Middle frontal gyrus (tissue), 1 donor: ENCODE results near the gene ZNF335.

ENCODE experiments used
- DNase-seq: peaks from one replicate; pipeline ENCODE4 v3.0.0-alpha.2; 2015; ENCODE audit warnings: low spot score; ENCODE audit errors: extremely low spot score

The ZNF335 gene, protein sequence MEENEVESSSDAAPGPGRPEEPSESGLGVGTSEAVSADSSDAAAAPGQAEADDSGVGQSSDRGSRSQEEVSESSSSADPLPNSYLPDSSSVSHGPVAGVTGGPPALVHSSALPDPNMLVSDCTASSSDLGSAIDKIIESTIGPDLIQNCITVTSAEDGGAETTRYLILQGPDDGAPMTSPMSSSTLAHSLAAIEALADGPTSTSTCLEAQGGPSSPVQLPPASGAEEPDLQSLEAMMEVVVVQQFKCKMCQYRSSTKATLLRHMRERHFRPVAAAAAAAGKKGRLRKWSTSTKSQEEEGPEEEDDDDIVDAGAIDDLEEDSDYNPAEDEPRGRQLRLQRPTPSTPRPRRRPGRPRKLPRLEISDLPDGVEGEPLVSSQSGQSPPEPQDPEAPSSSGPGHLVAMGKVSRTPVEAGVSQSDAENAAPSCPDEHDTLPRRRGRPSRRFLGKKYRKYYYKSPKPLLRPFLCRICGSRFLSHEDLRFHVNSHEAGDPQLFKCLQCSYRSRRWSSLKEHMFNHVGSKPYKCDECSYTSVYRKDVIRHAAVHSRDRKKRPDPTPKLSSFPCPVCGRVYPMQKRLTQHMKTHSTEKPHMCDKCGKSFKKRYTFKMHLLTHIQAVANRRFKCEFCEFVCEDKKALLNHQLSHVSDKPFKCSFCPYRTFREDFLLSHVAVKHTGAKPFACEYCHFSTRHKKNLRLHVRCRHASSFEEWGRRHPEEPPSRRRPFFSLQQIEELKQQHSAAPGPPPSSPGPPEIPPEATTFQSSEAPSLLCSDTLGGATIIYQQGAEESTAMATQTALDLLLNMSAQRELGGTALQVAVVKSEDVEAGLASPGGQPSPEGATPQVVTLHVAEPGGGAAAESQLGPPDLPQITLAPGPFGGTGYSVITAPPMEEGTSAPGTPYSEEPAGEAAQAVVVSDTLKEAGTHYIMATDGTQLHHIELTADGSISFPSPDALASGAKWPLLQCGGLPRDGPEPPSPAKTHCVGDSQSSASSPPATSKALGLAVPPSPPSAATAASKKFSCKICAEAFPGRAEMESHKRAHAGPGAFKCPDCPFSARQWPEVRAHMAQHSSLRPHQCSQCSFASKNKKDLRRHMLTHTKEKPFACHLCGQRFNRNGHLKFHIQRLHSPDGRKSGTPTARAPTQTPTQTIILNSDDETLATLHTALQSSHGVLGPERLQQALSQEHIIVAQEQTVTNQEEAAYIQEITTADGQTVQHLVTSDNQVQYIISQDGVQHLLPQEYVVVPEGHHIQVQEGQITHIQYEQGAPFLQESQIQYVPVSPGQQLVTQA (N-terminal part only)

DNA sequence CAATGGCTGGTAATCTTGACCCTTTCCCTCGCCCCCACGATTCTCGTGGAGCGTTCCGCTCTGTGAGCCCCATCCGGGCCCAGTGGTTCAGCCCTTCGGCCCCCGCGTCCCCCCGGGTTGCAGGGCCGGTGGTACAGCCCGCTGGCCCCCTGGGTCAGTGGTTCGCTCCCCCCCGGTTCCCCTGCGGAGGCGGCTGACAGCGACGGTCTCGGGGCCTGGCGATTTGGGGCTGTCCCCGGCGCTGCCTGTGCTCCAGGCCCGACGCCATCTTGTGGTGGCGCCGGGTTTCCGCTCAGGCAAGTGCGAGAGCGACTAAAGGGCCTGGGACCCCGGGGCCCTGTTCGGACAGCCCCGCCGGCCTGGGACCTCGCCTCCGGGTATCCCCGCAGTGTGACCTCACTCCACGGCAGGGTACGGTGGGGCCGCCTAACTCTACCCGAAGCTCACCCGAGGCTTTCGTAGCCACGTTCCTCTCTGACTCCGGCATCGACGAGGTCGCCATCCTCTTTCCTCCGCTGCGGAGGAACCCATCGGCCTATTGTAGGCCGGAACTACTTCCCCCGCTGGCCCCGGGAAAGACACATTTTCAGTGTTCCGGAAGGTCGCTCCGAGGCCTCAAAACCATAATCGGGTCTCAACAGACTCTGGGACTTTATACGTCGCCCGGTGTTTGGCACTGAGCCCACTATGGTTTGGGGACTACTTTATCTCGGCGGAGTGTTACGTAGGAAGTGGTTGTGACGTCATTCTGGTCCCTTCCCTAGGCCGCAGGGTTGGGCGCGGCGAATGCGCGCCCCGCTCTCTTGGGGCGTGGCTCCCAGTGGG lies at the start of gene ZNF335:
TSS of gene ZNF335 (minus strand) at position 529 of the 825 bp plus-strand sequence. CDS start 793 bp downstream, outside the sequence.
- DNase-seq = peak; percentile 94

DNA sequence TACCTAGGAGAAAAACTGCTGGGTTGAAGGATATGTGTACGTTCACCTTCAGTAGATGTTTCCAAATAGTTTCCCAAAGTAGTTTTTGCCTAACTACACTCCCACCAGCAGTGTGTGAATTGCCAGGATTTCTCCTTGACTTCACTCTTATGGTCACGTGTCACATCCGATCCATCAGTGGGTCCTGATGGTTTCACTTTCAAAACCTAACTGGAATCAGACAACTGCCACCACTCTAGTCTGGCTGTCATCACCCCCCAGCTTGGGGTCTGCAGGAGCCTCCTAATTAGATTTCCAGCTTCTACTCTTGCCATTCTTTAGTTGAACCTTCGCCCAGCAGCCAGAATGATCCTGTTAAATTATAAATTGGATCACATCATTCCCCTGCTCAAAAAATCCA lies 48.6 kb upstream of the ZNF335 start:
- DNase-seq = no peak

DNA sequence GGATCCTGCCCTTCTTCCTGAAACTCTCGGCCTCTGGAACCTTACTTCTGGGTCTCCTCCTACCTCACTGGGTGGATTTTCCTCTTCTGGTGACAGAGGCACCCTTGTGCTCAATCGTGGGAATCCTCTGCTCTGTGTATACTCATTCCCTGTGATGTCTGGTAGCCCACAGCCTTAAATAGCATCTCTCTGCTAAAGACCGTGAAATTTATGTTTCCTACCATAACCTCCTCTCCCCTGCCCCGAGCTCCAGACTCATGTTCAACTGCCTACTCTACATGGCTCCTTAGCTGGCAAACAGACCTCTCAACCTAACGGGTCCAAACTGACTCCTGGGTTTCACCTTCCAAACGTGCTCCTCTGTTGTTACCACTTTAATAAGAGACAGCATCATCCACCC lies 46.6 kb upstream of the ZNF335 start:
- no peak for DNase-seq

DNA sequence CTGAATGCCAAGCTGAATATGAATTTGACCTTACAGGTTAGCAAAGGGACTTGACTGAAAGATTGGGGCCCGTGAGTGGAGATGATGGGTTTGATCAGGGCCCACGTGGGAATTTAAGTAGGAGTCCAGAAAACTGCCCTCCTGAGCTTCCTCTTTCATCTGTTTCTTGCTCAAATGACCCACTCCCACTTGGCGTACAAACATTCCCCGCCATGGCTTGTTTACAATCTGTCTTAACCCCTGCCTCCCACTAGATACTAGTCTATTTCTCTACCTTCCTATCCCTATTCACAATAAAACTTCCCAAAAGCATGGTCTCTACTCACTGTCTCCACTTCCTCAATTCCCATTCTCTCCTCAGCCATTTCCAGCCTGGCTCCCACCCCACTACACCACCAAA lies 46.1 kb upstream of the ZNF335 start:
- DNase-seq = no peak

DNA sequence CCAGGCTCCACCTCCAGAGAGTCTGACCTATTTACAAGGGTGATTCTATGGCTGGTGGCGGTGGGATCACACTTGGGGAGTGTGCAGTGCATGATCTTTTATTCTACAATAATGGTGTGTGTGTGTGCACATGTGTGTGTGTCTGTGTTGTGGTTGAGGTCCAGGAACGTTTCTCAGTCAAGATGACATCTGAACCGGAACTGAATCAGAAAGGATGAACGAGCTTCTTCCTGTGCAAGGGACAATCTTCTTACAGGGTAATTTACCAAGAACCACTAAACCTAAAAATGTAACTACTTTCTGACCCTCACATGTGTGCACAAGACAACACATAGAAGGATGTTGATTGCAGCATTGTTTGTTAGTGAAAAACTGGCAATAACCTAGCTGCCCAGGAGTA lies 45.3 kb upstream of the ZNF335 start:
- no peak for DNase-seq

DNA sequence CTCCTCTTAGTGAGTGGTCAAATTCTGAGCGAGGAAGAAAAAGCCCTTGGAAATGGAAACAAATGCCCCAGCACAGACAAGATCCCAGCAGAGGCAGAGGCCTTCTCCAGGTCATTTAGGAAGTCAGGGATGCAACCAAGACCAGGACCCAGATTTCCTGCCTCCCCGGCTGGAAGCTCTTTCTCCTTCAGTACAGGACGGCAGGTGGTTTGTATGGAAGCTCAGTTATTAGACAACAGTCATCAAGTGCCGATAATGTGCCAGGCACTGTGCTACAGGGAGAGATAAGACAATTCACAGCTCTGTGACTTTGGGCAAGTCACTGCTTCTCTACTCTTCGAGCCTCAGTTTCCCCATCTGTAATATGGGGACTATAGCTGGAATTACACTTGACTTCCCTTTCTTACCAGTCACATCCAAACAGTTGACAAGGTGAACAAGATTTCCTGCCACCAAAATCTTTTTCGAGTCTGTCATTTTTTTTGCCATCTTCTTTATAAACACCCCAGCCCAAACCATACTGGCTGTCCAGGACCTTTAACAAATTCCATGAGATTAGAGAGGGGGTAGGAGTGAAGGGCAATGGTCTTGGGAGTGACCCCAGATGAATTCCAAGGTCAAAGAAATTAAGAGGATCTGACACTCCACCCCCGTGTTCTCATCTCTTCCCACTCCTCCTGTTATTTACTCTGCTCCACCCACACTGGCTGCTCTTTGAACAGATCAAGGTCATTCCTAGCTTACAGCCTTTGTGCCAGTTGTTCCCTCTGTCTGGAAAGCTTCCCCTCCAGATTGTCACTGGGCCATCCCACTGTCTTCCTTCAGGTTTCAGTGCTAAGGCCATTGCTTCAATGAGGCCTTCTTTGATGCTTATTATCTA lies 42.8 kb upstream of the ZNF335 start:
- no peak for DNase-seq

DNA sequence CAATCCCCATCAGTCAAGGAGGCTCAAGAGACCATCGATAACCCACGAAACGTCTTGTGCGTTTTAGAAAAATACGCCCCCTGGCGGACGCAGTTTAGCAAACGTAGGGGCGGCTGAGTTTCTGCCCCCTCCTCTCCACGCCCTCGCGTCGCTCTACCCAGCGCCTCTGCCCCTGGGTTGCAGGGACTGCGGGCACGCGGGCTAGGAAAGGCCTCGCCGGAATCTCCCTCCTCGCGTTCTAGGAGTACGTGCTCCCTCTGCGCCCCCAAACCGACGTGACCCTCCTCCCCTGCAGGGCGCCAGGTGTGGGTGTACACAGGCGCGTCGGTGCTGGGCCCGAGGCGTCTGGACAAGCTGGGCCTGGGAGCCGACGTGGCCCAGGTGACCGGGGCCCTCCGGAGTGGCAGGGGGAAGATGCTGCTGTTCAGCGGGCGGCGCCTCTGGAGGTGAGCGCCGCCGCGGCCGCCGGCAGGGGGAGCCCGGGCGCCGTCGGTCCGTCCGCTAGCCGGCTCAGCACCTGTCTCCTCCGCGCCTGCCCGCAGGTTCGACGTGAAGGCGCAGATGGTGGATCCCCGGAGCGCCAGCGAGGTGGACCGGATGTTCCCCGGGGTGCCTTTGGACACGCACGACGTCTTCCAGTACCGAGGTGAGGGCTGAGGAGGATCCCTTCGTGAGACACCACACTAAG lies 42.0 kb upstream of the ZNF335 start:
- DNase-seq = no peak

DNA sequence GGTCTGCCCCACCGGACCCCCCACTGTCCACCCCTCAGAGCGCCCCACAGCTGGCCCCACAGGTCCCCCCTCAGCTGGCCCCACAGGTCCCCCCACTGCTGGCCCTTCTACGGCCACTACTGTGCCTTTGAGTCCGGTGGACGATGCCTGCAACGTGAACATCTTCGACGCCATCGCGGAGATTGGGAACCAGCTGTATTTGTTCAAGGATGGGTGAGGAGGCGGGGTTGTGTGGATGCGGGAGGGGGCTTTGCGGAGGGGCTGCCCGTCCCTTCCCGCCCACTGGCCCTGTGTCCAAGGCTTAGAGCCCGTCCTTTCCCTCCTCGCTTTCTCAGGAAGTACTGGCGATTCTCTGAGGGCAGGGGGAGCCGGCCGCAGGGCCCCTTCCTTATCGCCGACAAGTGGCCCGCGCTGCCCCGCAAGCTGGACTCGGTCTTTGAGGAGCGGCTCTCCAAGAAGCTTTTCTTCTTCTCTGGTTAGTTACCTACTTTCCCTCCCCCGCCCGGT lies 41.4 kb upstream of the ZNF335 start:
- no peak for DNase-seq

DNA sequence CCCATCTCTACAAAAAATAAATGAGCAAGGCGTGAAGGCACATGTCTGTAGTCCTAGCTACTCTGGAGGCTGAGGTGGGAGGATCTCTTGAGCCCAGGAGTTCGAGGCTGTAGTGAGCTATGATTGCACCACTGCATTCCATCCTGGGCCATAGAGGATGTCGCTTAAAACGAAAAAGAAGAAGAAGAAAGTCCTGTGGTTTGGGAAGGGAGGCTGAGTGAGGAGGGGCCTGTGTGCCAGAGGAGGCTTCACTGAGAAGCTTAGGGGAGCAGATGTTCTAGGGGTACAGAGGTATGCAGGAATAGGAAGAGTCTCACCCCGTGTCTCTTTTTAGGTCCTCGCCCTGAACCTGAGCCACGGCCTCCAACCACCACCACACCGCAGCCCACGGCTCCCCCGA lies 40.9 kb upstream of the ZNF335 start:
- DNase-seq = no peak

DNA sequence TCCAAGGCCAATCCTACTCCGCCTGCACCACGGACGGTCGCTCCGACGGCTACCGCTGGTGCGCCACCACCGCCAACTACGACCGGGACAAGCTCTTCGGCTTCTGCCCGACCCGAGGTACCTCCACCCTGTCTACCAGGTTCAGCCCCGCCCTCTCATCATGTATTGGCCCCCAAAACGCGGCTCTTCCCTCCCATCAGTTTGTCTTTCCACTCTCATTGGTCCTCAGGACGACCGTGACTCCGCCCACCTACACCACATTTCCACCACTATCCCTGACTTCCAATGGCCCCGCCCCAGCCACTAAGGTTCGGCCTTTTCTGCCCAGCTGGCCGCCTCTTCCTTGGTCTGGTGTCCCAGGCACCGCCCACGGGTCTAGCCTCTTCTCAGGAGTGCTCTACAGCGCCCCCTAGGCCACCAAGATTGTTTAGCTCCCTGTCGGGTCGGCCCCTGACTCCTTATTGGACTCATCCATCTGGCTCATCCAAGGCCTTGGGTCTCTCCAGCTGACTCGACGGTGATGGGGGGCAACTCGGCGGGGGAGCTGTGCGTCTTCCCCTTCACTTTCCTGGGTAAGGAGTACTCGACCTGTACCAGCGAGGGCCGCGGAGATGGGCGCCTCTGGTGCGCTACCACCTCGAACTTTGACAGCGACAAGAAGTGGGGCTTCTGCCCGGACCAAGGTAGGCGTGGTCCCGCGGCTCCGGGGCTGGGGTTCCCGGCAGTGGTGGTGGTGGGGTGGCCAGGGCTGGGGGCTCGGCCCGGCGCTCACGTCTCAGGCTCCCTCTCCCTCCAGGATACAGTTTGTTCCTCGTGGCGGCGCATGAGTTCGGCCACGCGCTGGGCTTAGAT lies 39.9 kb upstream of the ZNF335 start:
- no peak for DNase-seq

DNA sequence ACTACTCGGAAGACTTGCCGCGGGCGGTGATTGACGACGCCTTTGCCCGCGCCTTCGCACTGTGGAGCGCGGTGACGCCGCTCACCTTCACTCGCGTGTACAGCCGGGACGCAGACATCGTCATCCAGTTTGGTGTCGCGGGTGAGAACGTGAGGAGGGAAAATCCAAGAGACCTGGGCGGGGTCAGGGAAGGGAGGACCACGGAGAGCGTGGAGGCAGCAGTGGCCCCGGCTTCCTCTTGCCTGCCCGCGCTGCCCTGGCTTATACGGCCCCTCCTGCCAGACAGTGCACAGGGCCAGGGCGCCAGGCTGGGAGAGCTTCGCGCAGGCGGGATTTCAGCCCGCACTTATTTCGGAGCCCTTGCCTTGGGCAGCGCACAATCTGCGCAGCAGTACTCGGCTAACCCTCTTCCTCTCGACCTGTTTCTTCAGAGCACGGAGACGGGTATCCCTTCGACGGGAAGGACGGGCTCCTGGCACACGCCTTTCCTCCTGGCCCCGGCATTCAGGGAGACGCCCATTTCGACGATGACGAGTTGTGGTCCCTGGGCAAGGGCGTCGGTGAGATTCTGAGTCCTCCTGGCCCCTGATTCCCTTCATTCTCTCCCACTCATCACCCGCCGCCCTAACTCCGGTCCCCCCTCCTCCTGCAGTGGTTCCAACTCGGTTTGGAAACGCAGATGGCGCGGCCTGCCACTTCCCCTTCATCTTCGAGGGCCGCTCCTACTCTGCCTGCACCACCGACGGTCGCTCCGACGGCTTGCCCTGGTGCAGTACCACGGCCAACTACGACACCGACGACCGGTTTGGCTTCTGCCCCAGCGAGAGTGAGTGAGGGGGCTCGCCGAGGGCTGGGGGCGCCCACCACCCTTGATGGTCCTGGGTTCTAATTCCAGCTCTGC lies 38.7 kb upstream of the ZNF335 start:
- no peak for DNase-seq

DNA sequence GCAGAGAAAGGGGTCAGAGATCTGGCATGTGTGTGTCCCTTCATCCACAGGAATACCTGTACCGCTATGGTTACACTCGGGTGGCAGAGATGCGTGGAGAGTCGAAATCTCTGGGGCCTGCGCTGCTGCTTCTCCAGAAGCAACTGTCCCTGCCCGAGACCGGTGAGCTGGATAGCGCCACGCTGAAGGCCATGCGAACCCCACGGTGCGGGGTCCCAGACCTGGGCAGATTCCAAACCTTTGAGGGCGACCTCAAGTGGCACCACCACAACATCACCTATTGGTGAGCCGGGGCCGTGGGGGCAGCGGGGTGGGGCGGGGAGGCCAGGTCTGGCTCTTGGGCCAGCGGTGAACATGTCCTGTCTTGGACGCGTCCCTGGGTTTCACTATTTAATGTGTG lies 37.8 kb upstream of the ZNF335 start:
- DNase-seq = no peak

DNA sequence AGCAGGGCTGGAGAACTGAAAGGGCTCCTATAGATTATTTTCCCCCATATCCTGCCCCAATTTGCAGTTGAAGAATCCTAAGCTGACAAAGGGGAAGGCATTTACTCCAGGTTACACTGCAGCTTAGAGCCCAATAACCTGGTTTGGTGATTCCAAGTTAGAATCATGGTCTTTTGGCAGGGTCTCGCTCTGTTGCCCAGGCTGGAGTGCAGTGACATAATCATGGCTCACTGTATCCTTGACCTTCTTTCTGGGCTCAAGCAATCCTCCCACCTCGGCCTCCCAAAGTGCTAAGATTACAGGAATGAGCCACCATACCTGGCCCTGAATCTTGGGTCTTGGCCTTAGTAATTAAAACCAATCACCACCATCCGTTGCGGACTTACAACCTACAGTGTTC lies 35.7 kb upstream of the ZNF335 start:
- no peak for DNase-seq

DNA sequence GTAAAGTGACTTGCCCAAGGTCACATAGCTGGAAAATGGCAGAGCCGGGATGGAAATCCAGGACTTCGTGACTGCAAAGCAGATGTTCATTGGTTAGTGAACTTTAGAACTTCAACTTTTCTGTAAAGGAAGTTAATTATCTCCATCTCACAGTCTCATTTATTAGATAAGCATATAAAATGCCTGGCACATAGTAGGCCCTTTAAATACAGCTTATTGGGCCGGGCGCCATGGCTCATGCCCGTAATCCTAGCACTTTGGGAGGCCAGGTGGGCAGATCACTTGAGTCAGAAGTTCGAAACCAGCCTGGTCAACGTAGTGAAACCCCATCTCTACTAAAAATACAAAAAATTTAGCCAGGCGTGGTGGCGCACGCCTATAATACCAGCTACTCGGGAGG lies 35.0 kb upstream of the ZNF335 start:
- no peak for DNase-seq

DNA sequence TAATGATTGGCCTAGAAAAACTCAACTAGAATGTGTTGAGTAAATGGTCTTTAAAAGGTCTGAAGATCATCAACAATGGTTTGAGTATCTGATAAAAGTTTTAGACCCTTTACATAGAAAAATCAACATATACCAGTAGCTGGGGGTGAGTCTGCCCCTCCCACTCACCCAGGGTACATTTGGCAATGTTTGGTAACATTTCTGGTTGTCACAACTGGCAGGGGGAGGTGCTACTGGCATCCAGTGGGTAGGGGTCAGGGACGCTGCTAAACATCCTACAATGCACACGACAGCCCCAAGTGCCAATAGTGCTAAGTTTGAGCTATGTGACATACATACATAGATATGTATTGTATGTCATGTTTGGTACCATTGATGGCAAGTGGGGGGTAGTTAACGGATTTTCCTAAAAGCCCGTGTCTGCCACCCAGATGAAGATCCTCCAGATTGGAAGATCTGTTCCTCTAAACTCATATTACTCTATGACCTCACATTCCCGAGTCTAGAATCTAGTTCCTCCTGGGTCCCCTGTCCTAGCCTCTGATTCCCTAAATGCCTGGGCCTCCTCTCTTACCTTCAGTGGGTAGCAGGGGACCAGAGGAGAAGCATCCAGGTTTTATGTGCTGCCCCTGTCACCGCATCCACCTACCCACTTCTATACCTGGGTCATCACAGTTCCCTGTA lies 34.2 kb upstream of the ZNF335 start:
- DNase-seq = no peak

DNA sequence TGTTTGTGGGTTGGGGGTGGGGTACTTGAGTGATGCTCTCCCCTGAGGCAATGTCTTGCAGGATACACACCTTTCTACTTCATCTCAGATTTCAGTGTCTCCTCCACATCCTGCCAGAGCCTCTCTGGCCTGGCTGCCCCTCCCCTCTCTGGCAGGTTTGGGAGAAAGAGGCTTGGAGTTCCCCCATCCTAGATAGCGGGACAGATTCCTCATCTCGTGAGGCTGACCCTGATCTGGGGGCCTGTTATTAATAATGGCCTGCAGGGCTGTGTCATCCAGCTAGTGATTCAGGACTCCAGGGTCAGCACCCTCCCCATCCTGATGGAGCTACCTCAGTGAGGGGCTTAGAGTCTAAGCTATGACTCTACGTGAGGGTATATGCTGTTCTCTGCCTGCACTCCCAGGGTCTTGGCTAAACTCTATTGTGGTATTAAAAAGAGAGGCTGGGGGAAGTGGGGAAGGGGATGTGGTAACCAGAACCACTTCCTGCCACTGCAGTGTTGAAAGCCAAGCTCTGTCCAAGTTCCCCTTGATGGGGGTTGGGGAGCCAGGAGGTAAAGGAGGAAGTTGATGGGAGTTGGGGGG lies 33.0 kb upstream of the ZNF335 start:
- DNase-seq = no peak
